Caki2 (cell line): ENCODE measurements around the gene RAPSN. TPM values are rescaled to one million over a fixed set of nuclear protein-coding genes. Genes with fewer than 3 reads are reported as not detected.

Experiments used
- DNase-seq: peaks from one replicate; pipeline ENCODE4 v3.0.0-alpha.2; 2015; ENCODE audit warnings: low read depth
- in situ Hi-C: cut with HindIII; loops from 2 replicates; pipeline ENCODE4 v1.10.0; 2016; ENCODE audit warnings: low sequenced_read_pairs, low pct_unique_long_range_greater_than_20kb, mixed read lengths
- total RNA-seq: library from RNA; depleted of rRNA; stranded (reverse); fragments of >200 nt; shearing (Covaris generic); gene quantifications from 2 replicates; pipeline ENCODE4 v1.2.3, GENCODE V29; 2014; ENCODE audit warnings: low replicate concordance

RAPSN gene
- total RNA-seq, 1 experiment from 2014 or later, result not detected

DNA sequence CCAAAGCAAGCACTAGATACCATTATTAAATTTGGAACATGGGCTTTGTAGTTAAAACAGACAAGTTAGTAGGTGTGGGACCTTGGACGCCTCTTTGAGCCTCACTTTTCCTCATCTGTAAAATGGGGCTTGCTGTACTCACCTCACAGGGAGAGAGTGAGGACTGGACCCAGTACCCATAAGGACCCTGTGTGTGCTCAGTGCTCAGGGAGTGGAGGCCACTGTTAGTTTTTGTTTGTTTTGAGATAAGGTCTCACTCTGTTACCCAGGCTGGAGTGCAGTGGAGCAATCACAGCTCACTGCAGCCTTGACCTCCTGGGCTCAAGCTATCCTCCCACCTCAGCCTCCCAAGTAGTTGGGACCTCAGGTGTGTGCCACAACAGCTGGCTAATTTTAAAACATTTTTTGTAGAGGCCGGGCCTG lies 8.9 kb downstream of the RAPSN start:
- no peak for DNase-seq
- in situ Hi-C loops, result no loop called here

DNA sequence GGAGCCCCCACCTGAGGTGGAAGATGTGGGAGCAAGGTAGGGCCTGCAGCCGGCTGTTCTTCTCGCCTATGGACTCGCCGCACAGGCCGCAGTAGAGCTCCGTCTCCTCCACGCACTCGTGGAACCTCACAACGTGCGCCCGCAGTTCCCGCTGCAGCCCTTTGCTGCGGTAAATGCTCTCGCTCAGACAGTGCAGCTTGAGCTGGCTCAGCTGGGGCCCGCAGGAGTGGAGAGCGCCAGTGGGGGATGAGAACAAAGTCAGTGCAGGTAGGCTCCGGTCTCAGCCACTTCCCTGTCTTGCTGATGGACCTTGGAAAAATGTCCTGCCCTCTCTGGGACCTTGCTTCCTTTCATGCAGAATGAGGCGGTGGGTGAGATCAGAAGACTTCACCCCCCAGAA lies 10.2 kb downstream of the RAPSN start:
- no peak for DNase-seq
- in situ Hi-C loops, result no loop called here

DNA sequence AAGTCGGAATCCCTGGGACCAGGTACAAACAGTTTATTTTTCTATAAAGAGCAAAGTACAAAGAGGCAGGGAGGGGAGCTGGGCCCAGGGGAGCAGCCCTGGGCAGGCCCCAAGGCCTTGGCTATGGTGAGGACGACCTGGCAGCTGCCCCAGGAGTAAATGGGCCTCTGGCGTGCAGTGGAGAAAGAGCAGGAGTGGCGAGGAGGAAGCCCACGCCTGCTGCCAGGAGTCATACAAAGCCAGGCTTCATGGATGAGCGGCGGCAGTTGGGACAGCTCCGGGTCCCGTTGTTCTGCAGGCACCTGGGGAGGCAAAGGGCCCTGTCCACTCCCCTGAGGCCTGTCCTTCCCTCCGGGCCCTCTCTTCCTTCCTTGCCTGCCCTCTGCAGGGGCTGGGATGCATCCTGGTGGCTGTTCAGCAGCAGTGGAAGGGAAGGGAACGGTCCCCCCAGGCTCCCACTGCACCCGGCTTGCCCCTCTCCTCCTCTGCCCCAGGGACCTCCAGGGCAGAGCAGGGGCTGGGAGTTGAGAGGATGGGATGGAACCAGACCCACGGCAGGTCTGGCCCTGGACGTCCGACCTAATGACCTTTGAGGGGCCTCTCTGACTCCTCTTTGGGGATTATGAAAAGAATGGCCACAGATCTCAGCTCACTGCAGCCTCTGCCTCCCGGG lies 11.1 kb downstream of the RAPSN start:
- in situ Hi-C loops, result no loop called here
- DNase-seq, result no peak

DNA sequence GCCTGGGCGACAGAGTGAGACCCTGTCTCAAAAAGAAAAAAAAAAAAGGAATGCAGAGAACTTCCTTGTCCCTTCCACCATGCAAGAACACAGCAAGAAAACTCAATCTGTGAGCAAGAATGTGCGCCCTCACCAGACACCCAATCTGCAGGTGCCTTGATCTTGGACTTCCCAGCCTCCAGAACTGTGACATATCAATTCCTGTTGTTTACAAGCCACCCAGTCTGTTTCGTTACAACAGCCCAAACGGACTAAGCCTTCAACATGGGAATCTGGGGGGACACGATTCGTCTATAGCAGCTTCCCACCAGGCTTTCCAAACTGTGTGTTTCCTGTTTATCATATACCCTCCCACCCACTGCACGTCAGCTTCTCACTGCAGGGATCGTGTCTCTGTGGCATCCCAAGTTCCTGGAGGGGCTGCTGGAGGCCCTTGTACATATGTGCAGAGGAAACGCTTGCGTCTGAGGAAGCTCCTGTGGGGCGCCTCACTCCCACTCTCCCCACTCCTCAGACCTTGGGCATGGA lies 11.7 kb downstream of the RAPSN start:
- DNase-seq, result no peak
- in situ Hi-C loops, result no loop called here

DNA sequence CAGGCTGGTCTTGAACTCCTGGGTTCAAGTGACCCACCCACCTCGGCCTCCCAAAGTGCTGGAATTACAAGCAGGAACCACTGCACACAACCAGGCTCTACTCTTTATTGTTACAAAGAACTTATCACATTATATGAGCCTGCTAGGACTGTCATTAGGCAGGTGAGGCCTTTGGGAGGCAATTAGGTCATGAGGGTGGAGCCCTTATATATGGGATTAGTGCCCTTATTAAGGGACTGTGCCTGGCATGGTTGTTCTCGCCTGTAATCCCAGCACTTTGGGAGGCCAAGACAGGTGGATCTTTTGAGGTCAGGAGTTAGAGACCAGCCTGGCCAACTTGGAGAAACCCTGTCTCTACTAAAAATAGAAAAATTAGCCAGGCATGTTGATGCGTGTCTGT lies 12.2 kb downstream of the RAPSN start:
- in situ Hi-C loops, result no loop called here
- no peak for DNase-seq

DNA sequence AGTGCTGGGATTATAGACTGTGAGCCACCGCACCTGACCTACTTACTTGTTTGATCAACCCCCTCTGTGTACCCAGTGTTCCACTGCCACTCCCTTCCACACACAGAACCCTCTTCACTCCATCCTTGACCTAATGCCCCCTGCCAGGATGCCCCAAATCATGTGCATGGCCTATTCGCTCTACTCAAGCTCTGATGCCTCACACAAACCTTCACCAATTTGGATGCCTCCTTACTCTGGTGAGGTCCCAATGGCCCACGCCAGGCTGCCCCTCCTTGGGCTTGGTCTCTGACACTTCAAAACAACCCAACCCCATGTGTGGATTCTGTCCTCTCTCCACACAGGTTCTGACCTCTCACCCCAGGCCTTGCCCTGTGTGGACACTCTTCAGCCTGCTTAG lies 13.2 kb downstream of the RAPSN start:
- in situ Hi-C loops, result no loop called here
- no peak for DNase-seq

DNA sequence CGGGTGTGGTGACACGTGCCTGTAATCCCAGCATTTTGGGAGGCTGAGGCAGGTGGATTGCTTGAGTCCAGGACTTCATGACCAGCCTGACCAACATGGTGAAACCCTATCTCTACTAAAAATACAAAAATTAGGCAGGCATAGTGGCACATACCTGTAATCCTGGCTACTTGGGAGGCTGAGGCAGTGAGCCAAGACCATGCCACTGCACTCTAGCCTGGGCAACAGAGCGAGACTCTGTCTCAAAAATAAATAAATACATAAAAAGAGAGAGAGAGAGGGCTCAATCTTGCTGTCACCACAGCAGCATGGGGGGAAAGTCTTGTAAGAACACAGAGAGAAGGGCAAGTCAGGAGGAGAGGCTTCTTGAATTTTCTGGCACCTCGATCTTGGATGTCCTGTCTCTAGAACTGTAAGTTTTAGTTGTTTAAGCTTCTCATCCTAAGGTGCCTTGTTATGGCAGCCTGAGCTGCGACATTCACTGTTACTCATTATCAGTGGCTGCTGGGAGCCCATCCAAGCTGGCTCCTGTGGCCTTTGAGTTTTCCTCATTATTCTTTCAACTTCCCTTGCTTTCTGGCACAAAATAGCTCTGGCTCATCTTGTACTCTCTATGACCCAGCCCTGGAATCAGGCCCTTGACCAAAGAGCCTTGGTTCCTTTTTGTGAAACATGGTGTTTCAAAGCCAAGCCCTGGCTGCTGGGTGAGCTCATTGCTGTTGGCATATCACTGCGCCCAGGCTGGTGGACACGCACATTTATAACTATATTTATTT lies 14.7 kb downstream of the RAPSN start:
- DNase-seq, result peak; percentile 40
- in situ Hi-C loops, result no loop called here

DNA sequence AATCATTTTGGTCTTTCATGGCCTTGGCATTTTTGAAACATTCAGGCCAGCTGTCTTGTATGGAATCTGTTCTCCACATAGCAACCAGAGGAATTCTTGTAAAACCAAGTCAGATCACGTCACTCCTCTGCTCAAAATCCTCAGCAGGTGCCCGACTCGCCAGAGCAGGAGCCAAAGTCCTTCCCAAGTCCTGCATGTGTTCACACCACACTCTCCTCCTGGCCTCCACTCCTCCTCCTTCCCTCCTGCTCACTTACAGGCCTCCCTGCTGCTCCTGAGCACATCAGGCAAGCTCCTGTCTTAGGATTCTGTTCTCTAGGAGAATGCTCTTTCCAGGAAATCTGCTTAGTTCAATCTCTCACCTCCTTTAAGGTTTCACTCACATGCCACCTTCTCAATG lies 15.8 kb downstream of the RAPSN start:
- DNase-seq, result no peak
- in situ Hi-C loops, result no loop called here

DNA sequence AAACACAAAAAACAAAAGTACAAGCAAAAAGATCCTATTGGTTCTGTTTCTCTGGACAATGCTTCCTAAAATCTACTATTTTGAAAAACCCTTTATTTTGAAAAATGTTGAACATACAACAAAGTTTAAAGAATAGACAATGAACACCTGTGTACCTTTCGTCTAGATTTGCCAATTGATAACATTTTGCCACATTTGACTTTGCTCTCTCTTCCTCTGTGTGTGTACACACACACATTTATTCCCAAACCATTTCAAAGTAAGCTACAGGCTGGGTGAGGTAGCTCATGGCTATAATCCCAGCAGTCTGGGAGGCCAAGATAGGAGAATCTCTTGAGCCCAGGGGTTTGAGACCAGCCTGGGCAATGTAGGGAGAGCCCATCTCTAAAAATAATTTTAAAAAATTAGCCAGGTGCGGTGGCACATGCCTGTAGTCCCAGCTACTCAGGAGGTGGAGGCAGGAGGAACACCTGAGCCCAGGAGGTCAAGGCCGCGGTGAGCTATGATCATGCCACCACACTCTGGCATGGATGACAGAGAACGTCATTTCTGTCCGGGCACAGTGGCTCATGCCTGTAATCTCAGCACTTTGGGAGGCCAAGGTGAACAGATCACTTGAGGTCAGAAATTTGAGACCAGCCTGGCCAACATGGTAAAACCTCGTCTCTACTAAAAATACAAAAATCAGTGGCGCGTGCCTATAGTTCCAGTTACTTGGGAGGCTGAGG lies 17.4 kb downstream of the RAPSN start:
- in situ Hi-C loops, result no loop called here
- DNase-seq, result no peak

DNA sequence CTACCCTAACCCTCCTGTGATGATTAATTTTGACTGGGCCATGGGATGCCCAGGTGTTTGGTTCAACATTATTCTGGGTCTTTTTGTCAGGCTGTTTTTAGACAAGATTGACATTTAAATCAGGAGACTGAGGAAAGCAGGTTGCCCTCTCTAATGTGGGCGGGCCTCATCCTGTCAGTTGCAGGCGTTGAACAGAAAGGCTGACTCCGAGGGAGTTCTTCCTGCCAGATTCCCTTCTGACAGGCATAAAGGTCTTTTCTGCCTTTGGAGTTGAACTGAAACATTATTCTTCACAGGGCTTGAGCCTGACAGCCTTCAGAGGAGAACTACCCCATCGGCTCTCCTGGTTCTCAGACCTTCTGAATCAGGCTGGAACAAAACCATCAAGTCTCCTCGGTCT lies 18.4 kb downstream of the RAPSN start:
- no peak for DNase-seq
- in situ Hi-C loops, result no loop called here

DNA sequence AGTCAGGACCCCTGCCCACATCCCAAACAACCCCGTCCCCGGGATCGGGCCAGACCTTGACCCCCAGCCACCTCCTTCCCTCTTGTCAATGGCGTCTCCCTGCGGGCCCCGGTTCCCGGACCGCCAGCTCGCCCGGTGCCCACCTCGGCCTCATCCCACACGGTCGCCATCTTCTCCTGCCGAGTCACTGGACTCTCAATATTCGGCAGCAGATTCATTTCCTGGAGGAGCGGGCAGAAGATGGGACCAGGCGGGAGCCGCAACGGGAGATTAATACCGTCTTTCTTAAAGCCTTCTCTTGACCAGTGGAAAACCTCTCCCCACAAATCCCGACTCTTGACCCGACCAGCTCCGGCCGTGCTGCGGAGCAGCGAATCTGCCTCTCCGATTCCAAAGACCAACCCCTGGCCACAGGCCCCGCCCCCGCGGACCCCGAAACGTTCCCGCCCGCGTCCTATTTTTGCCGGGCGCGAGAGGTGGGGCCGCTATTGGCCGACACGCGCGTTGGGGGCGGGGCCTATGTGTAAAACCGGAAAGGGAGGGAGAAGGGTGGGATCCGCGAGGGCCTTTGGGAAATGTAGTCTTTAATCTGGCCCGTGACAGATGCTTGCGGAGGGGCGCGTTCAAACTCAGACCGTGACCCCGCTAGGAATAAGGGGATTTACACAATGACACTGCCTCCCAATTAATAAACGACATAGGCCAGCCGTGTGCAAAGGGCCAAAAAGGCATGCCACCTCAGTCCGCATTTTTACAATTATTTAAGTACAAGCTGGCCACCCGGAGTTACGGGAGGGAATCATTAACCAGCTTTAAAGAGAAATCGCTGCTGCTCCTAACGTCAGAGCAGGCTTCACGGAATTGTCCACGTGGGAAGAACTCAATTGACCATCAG lies 22.6 kb downstream of the RAPSN start, which contains the start of gene PSMC3:
Gene PSMC3, minus strand, starts transcription at position 378 of the 895 bp plus-strand sequence. Its CDS starts 160 bp downstream, at position 218.
- peak; percentile 96 for DNase-seq
- in situ Hi-C loops, result no loop called here

DNA sequence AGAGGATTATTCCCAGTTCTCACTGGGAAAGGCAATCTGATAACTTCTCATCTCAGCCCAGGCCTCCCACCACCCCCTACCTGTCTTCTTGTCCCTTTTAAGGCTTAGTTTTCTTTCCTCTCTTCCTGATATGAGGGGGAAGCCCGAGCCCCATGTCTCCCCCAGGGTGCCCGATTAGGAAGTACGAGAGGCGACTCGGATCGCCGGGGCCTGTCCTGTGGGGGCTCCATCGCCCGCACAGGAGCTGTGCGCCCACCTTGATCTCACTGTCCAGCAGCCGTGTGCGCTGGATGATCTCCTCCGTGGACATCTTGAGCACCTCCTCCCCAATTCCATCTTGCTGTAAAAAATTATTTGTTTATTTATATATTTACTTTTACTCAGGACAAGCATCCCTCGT lies 23.3 kb downstream of the RAPSN start:
- in situ Hi-C loops, result no loop called here
- DNase-seq, result no peak

DNA sequence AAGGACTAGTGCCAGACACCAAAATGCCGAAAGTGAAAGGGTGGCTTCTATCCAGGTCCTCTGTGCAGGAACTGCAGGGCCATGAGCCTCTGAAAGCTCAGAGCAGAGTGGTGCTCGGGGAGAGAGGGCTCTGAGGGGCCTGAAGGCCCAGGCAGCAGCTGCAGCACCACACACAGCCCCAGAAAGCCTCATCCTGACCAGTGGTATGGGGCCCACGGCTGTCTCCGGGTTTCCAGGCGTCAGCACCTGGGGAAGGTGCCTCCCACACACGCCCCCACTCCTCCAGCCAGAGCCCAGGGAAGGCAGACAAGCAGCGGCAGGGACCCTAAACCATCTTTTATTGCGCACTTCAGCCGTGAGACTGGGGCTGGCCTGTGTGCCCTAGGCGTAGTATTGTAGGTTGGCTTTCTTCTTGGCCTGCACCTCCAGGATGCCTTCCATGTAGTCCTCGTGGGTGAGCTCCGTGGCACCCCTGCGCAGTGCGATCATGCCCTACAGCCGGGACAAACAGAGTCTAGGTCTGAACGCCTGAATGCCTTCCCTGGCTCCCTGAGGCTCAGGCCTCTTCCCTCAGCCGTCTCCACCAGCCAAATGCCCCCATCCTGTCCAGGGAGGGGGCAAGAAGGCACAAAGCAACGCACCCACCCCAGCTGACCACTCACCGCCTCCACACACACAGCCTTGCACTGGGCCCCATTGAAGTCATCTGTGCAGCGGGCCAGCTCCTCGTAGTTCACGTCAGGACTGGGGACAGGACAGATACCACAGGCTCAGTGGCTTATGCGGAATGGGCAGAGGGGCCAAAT lies 30.3 kb downstream of the RAPSN start:
- in situ Hi-C loops, result no loop called here
- DNase-seq, result no peak

DNA sequence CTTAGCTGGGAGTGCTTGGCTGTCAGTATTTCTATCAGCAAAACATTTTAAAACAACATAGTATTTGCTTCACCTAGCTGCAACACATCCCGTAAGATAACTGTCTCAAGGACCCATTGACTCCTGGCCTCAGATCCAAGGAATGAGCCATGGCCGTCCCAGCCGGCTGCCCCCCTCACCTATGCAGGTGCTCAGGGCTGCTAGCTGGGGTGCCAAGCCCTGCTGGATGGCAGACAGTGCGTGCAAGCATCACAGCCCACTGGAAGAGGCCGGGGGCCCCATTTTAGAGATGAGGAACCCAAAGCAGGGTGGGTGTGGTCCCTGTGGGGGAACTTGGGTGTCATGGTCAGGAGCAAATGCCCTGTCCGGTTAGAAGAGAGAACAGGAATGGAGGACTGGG lies 31.2 kb downstream of the RAPSN start:
- DNase-seq, result no peak
- in situ Hi-C loops, result no loop called here

DNA sequence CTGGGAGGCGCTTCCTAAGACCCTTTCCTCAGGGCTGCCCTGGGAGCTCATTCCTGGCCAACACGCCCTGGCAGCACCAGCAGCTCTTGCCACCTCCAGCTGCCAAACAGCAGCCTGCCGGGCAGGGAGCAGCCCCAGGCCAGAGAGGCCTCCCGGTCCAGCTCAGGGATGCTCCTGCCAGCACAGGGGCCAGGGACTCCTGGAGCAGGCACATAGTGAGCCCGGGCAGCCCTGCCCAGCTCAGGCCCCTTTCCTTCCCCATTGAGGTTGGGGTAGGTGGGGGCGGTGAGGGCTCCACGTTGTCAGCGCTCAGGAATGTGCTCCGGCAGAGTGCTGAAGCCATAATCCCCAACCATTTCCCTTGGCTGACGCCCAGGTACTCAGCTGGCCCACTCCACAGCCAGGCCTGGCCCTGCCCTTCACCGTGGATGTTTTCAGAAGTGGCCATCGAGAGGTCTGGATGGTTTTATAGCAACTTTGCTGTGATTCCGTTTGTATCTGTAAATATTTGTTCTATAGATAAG lies 32.9 kb downstream of the RAPSN start:
- in situ Hi-C loops, result no loop called here
- DNase-seq, result peak; percentile 49

DNA sequence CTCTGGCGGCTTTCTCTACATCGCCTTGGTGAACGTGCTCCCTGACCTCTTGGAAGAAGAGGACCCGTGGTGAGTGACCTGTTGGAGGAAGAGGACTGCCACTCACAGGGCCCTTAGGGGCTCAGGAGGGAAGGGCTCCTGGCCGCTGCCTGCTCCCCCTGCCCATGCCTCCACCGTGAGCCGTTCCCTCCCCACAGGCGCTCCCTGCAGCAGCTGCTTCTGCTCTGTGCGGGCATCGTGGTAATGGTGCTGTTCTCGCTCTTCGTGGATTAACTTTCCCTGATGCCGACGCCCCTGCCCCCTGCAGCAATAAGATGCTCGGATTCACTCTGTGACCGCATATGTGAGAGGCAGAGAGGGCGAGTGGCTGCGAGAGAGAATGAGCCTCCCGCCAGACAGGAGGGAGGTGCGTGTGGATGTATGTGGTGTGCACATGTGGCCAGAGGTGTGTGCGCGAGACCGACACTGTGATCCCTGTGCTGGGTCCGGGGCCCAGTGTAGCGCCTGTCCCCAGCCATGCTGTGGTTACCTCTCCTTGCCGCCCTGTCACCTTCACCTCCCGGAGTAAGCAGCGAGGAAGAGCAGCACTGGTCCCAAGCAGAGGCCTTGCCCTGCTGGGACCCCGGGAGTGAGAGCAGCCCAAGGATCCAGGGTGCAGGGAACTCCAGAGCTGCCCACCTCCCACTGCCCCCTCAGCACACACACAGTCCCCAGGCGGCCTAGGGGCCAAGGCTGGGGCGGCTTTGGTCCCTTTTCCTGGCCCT lies 33.7 kb downstream of the RAPSN start:
- DNase-seq, result no peak
- in situ Hi-C loops, result no loop called here
